Gastroesophageal sphincter (tissue), 4 donors: ENCODE data around the gene KPNB1. TPM values are rescaled to one million over a fixed set of nuclear protein-coding genes. Genes with fewer than 3 reads are reported as not detected.

Experiments
- ATAC-seq: fragments of 150-250 bp; one replicate; pipeline ENCODE4 v1.9.1; 2016; ENCODE audit warnings: mild to moderate bottlenecking, moderate library complexity
- H3K27ac ChIP-seq, 4 donors: fragments of 200-600 bp; sonication (generic) in 3 of 4; 1 replicate in 3 of 4; 2 replicates in 1 of 4; pipeline ENCODE4 v1.5.1; 2016 to 2019
- H3K27me3 ChIP-seq: fragments of 200-600 bp; sonication (generic); one replicate; pipeline ENCODE4 v1.5.1; 2019
- H3K36me3 ChIP-seq, 2 donors: fragments of 200-600 bp; sonication (generic); one replicate each; pipeline ENCODE4 v1.5.1; 2019; ENCODE audit warnings: control low read depth in 1 of 2
- H3K4me1 ChIP-seq, 3 donors: fragments of 200-600 bp; sonication (generic); 1 replicate in 2 of 3; 2 replicates in 1 of 3; pipeline ENCODE4 v1.5.1; 2016 to 2019; ENCODE audit warnings: control low read depth in 2 of 3
- H3K4me3 ChIP-seq, 2 donors: fragments of 200-600 bp; sonication (generic); one replicate each; pipeline ENCODE4 v1.5.1; 2019; ENCODE audit warnings: mild to moderate bottlenecking in 1 of 2, moderate library complexity in 1 of 2
- H3K9me3 ChIP-seq, 3 donors: fragments of 200-600 bp; sonication (generic); one replicate each; pipeline ENCODE4 v1.5.1; 2017 to 2019; ENCODE audit warnings: control low read depth in 2 of 3
- EP300 ChIP-seq: sonication (generic); formaldehyde crosslinking; IDR thresholded peaks from one replicate; pipeline ENCODE4 v1.6.1; 2017; ENCODE audit warnings: antibody characterized with exemption, mild to moderate bottlenecking
- POLR2A ChIP-seq, 2 donors: fragments of 450-650 bp; IDR thresholded peaks; one replicate each; pipeline ENCODE4 v1.6.1; 2017; ENCODE audit warnings: antibody characterized with exemption in 2 of 2, mild to moderate bottlenecking in 2 of 2, moderate library complexity in 1 of 2
- POLR2AphosphoS5 ChIP-seq: sonication (generic); formaldehyde crosslinking; IDR thresholded peaks from one replicate; pipeline ENCODE4 v1.6.1; 2017; ENCODE audit warnings: antibody characterized with exemption
- WGBS, 2 donors: methylation state at CpG; one replicate each; pipeline ENCODE4 v1.1.5; 2018; ENCODE audit warnings: low coverage in 1 of 2; 5-methylcytosine and 5-hydroxymethylcytosine counted together
- total RNA-seq, 4 donors: library from RNA; depleted of rRNA; stranded (reverse); fragments of >200 nt; gene quantifications; one replicate each; pipeline ENCODE4 v1.1.0, GENCODE V29; 2016
- TF ChIP-seq, protein P1 (sequence below), 4 experiments: fragments of 200-600 bp in 2 of 4; fragments of 450-650 bp in 2 of 4; sonication (generic) in 1 of 4; IDR thresholded peaks; one replicate each; pipeline ENCODE4 v1.5.1; 2017 to 2019; ENCODE audit warnings: antibody characterized with exemption in 4 of 4, mild to moderate bottlenecking in 2 of 4, moderate library complexity in 2 of 4

Gene KPNB1
- total RNA-seq, 4 donors from 2014 or later, result 192 to 215 (median 211) TPM

DNA sequence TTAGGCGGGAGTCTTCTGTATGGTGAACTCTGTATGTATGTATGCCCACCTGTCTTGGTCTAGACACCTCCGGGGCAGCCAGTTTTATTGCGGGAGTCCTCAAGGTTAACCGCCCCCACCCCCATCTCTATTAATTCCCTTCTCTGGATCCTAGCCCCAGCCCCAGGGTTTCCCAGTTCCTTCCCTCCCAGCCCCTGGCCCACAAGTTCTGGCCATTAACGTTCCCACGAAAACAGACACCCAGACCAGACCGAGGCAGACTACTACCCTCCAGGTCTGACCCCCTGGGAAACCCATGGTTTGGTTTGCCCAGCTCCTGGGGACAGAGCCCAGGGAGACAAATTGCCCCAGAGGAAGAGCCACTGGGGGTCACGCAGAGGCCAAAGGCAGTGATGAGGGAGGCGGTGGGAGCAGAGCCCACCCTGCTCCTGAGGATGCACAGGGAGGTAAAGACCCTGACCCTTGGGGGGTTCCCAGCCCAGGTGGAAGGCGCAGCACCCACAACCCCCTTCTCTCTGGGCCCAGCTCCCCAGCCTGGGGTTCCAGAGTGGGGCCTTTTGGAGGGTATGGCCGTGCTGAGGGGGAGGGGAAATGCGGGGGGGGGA is 52.8 kb downstream of the KPNB1 start:
- TF ChIP-seq POLR2AphosphoS5 (no peak), POLR2A (IDR thresholded peaks at IDR 0.05) (no peak), EP300 (no peak)
- TF ChIP-seq, protein P1, sequence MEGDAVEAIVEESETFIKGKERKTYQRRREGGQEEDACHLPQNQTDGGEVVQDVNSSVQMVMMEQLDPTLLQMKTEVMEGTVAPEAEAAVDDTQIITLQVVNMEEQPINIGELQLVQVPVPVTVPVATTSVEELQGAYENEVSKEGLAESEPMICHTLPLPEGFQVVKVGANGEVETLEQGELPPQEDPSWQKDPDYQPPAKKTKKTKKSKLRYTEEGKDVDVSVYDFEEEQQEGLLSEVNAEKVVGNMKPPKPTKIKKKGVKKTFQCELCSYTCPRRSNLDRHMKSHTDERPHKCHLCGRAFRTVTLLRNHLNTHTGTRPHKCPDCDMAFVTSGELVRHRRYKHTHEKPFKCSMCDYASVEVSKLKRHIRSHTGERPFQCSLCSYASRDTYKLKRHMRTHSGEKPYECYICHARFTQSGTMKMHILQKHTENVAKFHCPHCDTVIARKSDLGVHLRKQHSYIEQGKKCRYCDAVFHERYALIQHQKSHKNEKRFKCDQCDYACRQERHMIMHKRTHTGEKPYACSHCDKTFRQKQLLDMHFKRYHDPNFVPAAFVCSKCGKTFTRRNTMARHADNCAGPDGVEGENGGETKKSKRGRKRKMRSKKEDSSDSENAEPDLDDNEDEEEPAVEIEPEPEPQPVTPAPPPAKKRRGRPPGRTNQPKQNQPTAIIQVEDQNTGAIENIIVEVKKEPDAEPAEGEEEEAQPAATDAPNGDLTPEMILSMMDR (IDR thresholded peaks at IDR 0.05), result no peak
- ATAC-seq, result no peak
- Histone ChIP-seq H3K36me3 (peaks cover 0 to 46% of the 10 kb centered on the region in 2 donors), H3K27me3 (no peaks in the 10 kb centered on the region), H3K27ac (no peak overlapping the region), H3K9me3 (no peaks in the 10 kb centered on the region), H3K4me3 (no peak overlapping the region), H3K4me1 (peaks cover 0 to 56% (median 9%) of the 10 kb centered on the region in 3 donors)
- 80% methylated on average over 1 of the region's 12 CpGs; no CpG with 5 or more reads in 1 of the 2 donors for WGBS, 2 donors

DNA sequence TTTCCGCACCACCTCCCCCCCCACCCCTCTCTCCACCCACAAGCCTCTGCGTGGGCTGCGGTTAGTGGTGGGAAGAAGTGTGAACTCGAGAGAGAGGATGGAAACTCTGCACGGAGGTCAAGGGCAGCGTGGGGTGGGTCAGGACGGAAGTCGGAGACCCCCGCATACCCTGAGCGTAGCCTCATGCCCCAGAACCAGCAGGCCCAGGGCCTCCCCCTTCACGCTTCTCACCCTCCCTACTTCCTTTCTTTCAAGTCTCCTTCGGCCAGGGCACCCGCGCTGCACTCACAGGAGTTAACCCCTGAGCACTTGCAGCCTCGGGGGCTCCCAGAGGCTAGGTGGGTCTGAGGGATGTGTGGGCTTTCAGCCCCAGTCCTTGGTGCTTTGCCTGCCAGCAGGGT is 53.5 kb downstream of the KPNB1 start:
- no peak for ATAC-seq
- WGBS, 2 donors, result 77% methylated on average over 11 of the region's 15 CpGs; no CpG with 5 or more reads in 1 of the 2 donors
- Histone ChIP-seq H3K4me3 (no peak overlapping the region), H3K4me1 (peaks cover 0 to 63% (median 9%) of the 10 kb centered on the region in 3 donors), H3K9me3 (no peaks in the 10 kb centered on the region), H3K27ac (no peak overlapping the region), H3K27me3 (no peaks in the 10 kb centered on the region), H3K36me3 (peaks cover 0 to 43% of the 10 kb centered on the region in 2 donors)
- TF ChIP-seq EP300, result no peak
- no peak for TF ChIP-seq POLR2AphosphoS5
- TF ChIP-seq POLR2A (IDR thresholded peaks at IDR 0.05), result no peak
- TF ChIP-seq, protein P1 (IDR thresholded peaks at IDR 0.05), result no peak

DNA sequence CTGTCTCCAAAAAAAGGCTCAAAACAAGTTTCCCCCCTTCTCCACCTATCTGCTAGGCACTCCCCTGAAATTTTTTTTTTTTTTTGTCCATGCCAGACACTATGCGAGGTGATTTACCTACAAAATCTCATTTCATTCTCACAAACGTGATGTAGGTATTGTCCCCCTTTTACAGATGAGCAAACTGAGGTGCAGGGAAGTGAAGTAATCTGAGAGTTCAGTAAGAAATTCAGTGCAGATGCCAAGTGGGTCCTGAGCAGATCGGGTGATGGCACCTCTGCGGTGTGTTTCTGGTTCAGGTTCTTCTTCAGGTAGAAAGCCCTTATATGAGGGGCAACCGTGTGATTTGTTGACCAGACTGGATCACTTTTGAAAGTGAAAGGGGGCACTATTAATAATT is 54.0 kb downstream of the KPNB1 start:
- Histone ChIP-seq H3K9me3 (no peaks in the 10 kb centered on the region), H3K27ac (no peak overlapping the region), H3K36me3 (peaks cover 0 to 44% of the 10 kb centered on the region in 2 donors), H3K27me3 (no peaks in the 10 kb centered on the region), H3K4me3 (no peak overlapping the region), H3K4me1 (peaks cover 0 to 66% (median 9%) of the 10 kb centered on the region in 3 donors)
- no peak for ATAC-seq
- TF ChIP-seq POLR2A (IDR thresholded peaks at IDR 0.05) (no peak), POLR2AphosphoS5 (no peak), EP300 (no peak)
- TF ChIP-seq, protein P1 (IDR thresholded peaks at IDR 0.05), result no peak
- WGBS, 2 donors, result 90 to 95% methylated on average over 2 to 4 of the region's 5 CpGs

DNA sequence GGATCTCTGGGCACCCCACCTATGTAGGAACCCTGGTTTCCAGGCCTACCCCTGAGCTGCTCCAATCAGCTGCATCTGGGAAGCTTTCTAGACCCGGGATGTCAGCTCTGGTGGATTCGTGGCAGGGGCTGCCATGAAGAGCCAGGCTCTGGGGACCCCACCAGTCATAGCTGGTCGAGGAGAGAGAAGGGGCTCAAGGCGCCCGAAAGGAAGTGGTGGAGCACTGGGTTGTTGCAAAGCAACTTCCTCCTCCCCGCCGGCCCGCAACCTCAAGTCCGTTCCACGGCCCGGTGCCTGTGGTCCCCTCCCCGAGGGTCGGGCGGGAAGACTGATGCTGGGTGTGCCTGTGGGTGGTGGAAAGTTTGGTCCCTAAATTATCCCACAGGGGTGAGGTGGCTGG is 54.4 kb downstream of the KPNB1 start:
- no CpG with 5 or more reads among the region's 14 CpGs for WGBS, 2 donors
- H3K4me1 ChIP-seq, result peaks cover 0 to 63% (median 9%) of the 10 kb centered on the region in 3 donors

More for the DNA sequence above, 54.4 kb downstream of the KPNB1 start:
- Histone ChIP-seq H3K27me3 (no peaks in the 10 kb centered on the region), H3K9me3 (no peaks in the 10 kb centered on the region), H3K36me3 (peaks cover 0 to 43% of the 10 kb centered on the region in 2 donors), H3K27ac (no peak overlapping the region), H3K4me3 (no peak overlapping the region)
- TF ChIP-seq POLR2A (IDR thresholded peaks at IDR 0.05) (no peak), POLR2AphosphoS5 (no peak), EP300 (no peak)
- TF ChIP-seq, protein P1 (IDR thresholded peaks at IDR 0.05), result no peak
- ATAC-seq, result no peak
